NCI-H2196 treated with DMSO at 0.1 percent for 48 hours (cell line): ENCODE results near the gene TRAPPC11.

Source experiments
- DNase-seq: peaks from one replicate; lab custom pipeline; 2025; ENCODE audit not compliant: unreplicated experiment; lab: John Stamatoyannopoulos, UW

TRAPPC11 gene

DNA sequence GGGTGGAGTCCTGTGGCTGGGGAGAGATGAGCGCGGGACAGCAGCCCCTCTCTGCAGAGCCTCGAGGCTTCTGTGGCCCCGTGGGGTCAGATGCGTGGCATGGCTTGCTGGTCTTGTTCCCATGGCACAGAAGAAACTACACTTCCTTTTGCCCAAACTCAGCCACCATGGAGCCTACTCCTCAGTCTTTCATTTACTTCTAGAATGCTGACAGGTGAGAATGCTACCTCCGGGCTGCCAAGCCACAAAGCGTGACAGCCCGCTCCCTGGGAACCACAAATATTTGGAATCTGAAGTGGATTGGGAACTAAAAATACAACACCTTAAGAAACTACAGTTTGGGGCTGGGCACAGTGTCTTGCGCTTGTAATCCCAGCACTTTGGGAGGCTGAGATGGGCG, 98.0 kb downstream of the TRAPPC11 start:
- no peak for DNase-seq

DNA sequence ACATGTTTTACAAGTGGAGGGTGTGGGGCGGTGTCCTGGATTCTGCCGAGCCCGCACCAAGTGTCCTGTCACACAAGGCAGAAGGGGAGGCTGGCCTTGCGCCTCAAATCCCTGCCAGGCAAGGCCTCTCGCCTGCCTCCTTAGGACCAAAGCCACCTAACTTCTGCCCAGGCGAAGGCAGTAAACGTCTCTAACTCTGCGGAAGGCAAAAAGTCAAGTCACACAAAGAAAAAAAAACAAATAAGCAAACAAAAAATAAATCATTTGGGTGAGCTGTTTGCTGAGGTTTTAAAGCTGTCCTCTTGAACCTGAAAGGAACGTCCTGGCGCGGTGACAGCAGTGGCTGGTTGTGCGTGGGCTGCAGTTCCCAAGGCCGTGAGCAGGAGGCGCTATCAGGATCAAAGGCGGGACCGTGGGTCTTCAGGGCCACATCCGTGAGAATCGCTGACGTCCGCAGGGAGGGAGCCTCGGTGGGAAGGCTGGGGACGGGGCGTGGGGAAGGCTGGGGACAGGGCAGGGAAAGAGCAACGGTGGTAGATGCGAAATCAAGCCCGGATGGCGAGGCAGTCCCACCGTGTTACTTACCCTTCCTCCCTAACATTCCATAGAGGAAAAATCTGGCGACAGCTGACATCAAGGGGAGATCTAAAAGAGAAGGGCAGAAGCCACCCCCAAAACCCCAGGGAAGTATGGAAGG, 99.1 kb downstream of the TRAPPC11 start:
- no peak for DNase-seq

DNA sequence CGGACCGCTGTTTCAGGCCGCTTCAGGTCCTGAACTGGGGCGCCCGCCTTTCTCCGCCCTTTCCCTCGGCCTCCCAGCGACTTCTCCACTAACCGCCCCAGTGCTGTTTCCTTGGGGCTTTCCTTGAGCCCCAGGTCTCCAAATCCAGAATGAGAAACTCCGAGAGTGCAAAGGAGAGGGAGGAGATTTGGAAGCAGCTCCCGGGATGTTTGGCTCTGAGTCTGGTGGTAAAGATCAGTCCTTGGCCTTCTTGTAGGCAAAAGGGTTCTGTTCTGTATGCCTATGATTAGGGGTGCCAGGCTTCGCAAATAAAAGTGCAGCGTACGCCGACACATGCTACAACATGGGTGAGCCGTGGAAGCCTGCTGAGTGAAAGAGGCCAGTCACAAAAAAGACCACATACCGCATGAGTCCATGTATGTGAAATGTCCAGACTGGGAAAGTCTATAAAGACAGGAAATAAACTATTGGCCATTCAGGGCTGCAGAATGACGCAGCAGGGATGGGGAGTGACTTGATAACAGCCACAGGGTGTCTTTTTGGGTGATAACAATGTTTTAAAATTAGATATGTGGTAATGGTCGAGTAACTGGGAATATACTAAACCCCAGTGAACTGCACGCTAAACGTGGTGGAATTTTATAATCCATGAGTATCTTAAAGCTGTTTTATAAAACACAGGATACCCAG, 99.8 kb downstream of the TRAPPC11 start:
- no peak for DNase-seq

DNA sequence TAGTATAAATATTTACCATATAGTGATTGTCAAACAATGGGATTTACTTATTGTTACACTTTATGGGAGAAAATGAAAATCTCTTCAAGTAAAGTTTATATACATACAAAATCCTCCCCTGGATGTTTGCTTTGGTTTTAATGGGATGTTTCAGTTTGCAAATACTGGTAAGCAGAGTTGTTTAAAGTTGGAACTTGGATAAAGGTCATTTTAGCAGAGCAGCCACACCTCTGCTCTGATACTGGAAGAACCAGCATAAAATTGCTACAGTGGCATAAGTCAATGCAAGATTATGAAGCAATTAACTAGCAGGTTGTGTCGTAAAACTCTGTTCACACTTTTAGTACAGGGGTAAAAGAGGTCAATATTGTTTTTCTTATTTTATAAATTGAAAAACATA, 101.2 kb downstream of the TRAPPC11 start:
- DNase-seq = no peak
